ENCODE results near the gene TAS2R42.

The TAS2R42 gene

DNA sequence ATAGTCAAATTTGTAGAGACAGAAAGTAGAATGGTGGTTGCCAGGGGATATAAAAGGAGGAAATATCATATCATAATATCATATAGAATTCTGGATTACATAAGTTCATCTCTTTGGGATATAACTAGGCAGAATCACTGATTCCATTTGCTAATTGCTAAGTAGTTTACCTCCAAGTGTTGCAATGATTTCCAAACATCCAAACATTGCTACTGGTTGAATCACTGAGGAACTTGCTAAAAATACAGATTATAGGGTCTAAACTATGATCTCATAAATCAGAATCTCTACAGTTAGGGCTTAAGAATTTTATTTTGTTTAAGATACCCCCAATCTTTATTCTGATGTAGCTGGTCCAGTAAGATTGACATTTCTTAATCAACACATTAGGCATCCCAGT, 16.1 kb upstream of the TAS2R42 start:
- TF ChIP-seq, protein P1, sequence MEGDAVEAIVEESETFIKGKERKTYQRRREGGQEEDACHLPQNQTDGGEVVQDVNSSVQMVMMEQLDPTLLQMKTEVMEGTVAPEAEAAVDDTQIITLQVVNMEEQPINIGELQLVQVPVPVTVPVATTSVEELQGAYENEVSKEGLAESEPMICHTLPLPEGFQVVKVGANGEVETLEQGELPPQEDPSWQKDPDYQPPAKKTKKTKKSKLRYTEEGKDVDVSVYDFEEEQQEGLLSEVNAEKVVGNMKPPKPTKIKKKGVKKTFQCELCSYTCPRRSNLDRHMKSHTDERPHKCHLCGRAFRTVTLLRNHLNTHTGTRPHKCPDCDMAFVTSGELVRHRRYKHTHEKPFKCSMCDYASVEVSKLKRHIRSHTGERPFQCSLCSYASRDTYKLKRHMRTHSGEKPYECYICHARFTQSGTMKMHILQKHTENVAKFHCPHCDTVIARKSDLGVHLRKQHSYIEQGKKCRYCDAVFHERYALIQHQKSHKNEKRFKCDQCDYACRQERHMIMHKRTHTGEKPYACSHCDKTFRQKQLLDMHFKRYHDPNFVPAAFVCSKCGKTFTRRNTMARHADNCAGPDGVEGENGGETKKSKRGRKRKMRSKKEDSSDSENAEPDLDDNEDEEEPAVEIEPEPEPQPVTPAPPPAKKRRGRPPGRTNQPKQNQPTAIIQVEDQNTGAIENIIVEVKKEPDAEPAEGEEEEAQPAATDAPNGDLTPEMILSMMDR (IDR thresholded peaks at IDR 0.05; ENCODE audit: borderline replicate concordance, control extremely low read depth, extremely low read depth, insufficient read depth, missing control alignments), result no peak
- in situ Hi-C loops (cut with MboI; ENCODE audit: low sequenced_read_pairs, unreplicated experiment), result no loop called here
- no peak for DNase-seq (ENCODE audit: low spot score)

DNA sequence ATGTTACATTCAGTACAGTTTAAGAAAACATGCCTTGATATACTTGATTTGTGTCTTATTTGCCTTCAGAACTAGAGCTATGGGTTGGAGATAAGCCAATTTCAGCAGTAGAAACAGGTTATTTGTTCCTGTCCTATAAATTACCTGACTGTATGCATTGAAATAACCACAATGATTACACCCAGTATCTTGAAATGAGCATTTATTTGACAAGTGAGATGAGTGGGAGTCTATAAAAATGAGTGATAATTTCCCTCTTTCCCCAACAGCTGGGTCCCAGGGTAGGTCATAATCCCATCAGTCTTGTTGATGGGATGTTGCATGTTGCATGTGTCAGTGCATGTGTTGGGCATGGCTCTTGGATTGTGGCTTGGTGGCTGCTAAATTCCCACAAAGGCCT, 3.7 kb downstream of the TAS2R42 start:
- in situ Hi-C loops (cut with MboI; ENCODE audit: low sequenced_read_pairs, unreplicated experiment), result no loop called here
- TF ChIP-seq, protein P1 (IDR thresholded peaks at IDR 0.05; ENCODE audit: borderline replicate concordance, control extremely low read depth, extremely low read depth, insufficient read depth, missing control alignments), result no peak
- DNase-seq (ENCODE audit: low spot score), result no peak

DNA sequence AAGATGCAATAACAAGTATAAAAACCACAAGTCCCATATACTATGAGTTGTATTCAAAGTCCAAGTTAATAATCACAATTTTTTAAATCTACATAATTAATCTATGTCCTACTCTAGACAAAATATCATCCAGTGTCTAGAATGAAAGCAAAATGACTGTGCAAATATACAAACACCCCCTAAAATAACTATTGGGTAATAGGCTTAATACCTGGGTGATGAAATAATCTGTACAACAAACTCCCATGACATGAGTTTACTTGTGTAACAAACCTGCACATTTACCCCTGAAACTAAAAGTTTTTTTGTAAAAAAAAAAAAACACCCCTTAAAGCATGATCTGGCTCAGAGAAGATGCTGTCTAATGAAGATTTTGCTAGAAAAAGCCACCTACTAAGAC, 4.2 kb downstream of the TAS2R42 start:
- in situ Hi-C loops (cut with MboI; ENCODE audit: low sequenced_read_pairs, unreplicated experiment), result no loop called here
- TF ChIP-seq, protein P1 (IDR thresholded peaks at IDR 0.05; ENCODE audit: borderline replicate concordance, control extremely low read depth, extremely low read depth, insufficient read depth, missing control alignments), result no peak
- DNase-seq (ENCODE audit: low spot score), result no peak

DNA sequence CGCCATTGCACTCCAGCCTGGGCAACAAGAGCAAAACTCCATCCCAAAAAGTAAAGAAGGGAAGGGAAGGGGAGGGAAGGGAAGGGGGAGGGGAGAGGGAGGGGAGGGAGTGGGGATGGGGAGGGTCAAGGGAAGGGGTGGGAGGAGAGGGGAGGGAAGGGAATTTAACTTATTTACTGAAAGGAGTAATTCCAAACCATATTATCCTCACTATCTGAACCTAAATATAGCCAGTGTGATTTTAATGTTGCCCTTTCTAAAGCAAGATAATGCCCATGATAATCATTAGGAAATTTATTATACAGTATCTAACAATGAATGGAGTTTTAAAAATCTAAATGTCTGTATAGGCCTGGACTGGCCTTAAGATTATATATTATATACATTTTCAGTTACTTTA, 8.5 kb downstream of the TAS2R42 start:
- no peak for DNase-seq (ENCODE audit: low spot score)
- in situ Hi-C loops (cut with MboI; ENCODE audit: low sequenced_read_pairs, unreplicated experiment), result no loop called here
- TF ChIP-seq, protein P1 (IDR thresholded peaks at IDR 0.05; ENCODE audit: borderline replicate concordance, control extremely low read depth, extremely low read depth, insufficient read depth, missing control alignments), result no peak

DNA sequence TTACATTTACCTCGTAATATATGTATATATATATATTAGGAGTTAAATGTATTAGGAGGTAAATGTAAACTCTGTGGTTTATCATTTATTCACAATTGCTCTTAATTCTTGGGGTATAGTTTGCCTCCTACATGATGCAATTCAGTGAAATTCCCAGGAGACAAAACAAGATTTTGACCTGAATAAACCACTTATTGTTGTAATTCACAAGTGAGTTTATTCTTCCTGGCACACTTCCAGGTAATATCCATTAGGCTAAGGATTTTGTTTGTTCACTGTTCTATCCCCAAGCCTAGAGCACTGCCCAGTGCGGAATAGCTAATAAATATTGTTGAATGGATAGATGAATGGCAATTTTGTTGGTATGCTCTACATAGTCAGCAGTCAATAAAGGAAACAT, 12.7 kb downstream of the TAS2R42 start:
- no peak for DNase-seq (ENCODE audit: low spot score)
- in situ Hi-C loops (cut with MboI; ENCODE audit: low sequenced_read_pairs, unreplicated experiment), result no loop called here

DNA sequence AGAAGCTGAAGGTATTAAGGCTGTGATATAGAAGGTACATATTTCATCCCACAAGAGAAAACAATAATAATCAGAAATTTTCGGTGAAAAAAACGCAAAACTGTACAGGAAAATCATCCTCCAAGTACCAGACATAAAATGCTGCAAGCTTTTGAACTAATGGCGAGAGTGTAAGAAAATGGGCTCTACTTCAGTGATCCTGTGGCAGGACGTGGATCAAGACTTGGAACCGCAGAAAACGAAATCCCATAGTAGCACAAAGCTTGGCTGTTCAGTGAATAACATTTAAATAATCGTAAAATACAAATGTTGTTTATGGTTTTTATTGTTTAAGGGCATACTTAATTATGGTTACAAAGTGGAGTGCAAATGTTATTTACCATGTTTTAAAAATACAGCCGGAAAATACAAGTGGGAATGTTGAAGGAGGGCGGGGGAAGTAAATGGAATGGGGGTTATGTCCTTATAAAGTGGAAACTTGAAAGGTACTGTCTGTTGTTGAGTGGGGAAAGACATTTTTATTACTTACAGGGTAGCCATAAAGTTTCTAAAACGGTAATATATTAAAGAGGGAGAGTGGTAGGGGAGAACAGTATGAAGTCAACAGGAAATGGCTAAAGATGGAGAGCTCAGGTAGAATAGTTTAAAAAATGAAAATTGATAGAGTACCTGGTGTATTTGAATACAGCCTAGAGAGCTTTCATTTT, 14.6 kb downstream of the TAS2R42 start:
- in situ Hi-C loops (cut with MboI; ENCODE audit: low sequenced_read_pairs, unreplicated experiment), result no loop called here
- no peak for DNase-seq (ENCODE audit: low spot score)
- TF ChIP-seq, protein P1 (IDR thresholded peaks at IDR 0.05; ENCODE audit: borderline replicate concordance, control extremely low read depth, extremely low read depth, insufficient read depth, missing control alignments), result no peak

More for the DNA sequence above, 12.7 kb downstream of the TAS2R42 start:
- TF ChIP-seq, protein P1 (IDR thresholded peaks at IDR 0.05; ENCODE audit: borderline replicate concordance, control extremely low read depth, extremely low read depth, insufficient read depth, missing control alignments), result no peak

Data from GM13976 (cell line).